HEK293T (cell line): Measurements from ENCODE around the gene FOXRED2.

Source experiments
- ARNT ChIP-seq: fragments of 450-650 bp; IDR thresholded peaks from 2 replicates; pipeline ENCODE4 v1.6.1; 2017; ENCODE audit warnings: mild to moderate bottlenecking
- CTBP1 ChIP-seq: fragments of 450-650 bp; IDR thresholded peaks from 2 replicates; pipeline ENCODE4 v1.6.1; 2016; ENCODE audit warnings: borderline replicate concordance
- FOXA1 ChIP-seq: fragments of 450-650 bp; IDR thresholded peaks from 2 replicates; pipeline ENCODE4 v1.6.1; 2016; ENCODE audit warnings: mild to moderate bottlenecking
- L3MBTL2 ChIP-seq: fragments of 450-650 bp; conservative IDR thresholded peaks from 2 replicates; pipeline ENCODE4 v1.6.1; 2016; ENCODE audit warnings: mild to moderate bottlenecking
- NFRKB ChIP-seq: fragments of 450-650 bp; IDR thresholded peaks from 2 replicates; pipeline ENCODE4 v1.6.1; 2016; ENCODE audit warnings: mild to moderate bottlenecking, moderate library complexity
- SP1 ChIP-seq: fragments of 450-650 bp; IDR thresholded peaks from 2 replicates; pipeline ENCODE4 v1.6.1; 2017

DNA sequence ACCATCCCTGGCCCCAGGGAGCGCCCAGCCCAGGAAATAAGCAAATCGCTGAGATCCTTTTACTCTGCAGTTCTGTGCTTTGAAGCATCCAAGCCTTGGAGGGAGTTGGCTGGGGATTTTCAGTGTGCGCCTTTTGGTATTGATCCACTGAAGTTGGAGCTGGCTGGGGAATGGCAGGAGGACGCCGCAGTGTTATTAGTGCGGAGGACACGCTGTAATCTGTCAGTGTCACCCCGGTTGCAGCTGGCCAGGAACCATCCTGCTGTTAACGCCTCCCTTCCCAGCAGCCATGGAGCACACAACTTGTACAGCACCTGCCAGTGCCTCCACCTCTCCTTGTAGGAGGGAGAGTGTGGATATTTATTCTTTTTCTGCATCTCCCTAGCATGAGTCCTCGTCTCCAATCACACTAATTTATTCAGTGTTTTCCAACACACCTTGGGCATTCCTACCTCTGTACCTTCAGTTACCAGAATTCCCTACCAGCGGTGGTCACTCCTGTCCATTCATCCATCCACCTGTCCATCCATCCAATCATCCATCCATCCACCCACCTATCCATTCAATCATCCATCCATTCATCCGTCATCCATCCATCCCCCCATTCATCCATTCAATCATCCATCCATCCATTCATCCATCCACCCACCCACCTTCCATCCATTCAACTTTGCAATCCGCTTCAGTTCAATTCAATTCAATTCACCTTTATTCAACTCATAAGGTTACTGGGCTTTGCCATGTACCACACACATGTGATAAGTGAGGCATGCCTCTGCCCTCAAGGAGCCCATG is 44.1 kb upstream of the FOXRED2 start:
- TF ChIP-seq FOXA1 (no peak), L3MBTL2 (no peak), NFRKB (no peak), ARNT (no peak), SP1 (no peak), CTBP1 (no peak)
